ENCODE results near the gene ARFGAP2.

DNA sequence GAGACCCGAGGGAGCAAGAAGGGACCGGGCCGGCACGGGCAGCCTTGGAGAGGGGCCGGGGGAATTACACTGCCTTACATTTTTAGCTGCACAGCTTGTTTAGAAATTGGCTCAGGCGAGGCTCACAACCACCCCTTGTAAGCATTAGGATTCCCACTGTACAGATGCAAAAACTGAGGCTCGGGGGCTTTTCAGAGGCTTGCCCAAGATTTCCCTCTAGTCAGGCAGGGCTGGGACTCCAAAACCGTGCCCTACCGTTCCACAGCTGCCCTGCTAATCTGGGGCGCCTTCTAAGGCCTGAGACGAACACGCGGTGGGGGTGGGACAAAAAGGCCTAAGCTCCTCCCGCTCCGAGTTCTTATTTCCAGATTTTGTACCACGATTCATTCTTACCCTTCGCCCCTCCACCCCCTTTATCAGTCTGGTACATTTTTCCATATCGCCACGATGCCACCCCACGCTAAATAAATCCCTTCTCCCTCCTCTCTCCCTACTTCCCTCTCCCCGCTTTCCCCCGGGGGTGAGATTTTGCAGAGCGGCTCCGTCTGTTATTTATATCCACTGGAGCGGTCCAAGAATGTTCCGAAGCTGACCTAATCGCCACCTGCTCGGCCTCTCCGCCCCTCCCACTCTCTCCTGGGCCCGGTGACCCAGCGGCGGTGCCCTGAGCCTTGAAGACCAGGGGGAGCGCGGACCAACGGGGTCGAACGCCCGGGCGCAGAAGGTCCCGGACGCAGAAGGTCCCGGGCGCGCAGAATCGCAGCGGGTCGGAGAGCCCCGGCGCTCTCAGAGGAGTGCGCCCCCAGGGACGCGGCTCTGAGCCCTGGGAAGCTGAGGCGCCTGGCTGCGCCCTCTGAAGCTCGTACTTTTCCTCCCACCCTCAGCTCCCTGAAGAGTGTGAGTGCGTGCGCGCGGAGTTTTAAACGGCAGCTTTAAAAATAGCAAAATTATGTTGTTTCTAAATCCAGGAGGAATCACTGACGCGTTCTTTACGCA lies 10.3 kb upstream of the ARFGAP2 start:
- peak; percentile 89 for TF ChIP-seq POLR2AphosphoS5 (IDR thresholded peaks at IDR 0.05; ENCODE audit: borderline replicate concordance, low read depth, low read length)
- TF ChIP-seq EZH2 (IDR thresholded peaks at IDR 0.05): no peak
